H9 (cell line): Measurements from ENCODE around the gene H6PD. TPM values are rescaled to one million over a fixed set of nuclear protein-coding genes. Genes with fewer than 3 reads are reported as not detected.

Experiments used
- DNase-seq: peaks from one replicate; pipeline ENCODE4 v3.0.0-alpha.2; 2017
- H2AFZ ChIP-seq: one replicate; pipeline ENCODE4 v1.6.1; 2013; ENCODE audit warnings: mild to moderate bottlenecking, low read length, control low read depth, moderate library complexity
- H2AK5ac ChIP-seq: 2 replicates; pipeline ENCODE4 v1.6.1; 2013; ENCODE audit warnings: low read length, control low read depth, mixed read lengths; ENCODE audit not compliant: insufficient read length
- H2BK120ac ChIP-seq: one replicate; pipeline ENCODE4 v1.6.1; 2013; ENCODE audit warnings: low read depth, mild to moderate bottlenecking, low read length, control low read depth, inconsistent platforms; ENCODE audit not compliant: poor library complexity, severe bottlenecking
- H2BK12ac ChIP-seq: 2 replicates; pipeline ENCODE4 v1.6.1; 2013; ENCODE audit warnings: low read length, control low read depth, mixed read lengths, low read depth; ENCODE audit not compliant: insufficient read length
- H2BK15ac ChIP-seq: 2 replicates; pipeline ENCODE4 v1.6.1; 2013; ENCODE audit warnings: low read depth, low read length, control low read depth
- H2BK20ac ChIP-seq: one replicate; pipeline ENCODE4 v1.6.1; 2013; ENCODE audit warnings: low read depth, mild to moderate bottlenecking, low read length, control low read depth, inconsistent platforms; ENCODE audit not compliant: poor library complexity, severe bottlenecking
- H2BK5ac ChIP-seq: 2 replicates; pipeline ENCODE4 v1.6.1; 2013; ENCODE audit warnings: low read length, control low read depth, mixed read lengths; ENCODE audit not compliant: insufficient read length
- H3K14ac ChIP-seq: 2 replicates; pipeline ENCODE4 v1.6.1; 2013; ENCODE audit warnings: low read length, control low read depth; ENCODE audit not compliant: insufficient read depth
- H3K18ac ChIP-seq: 2 replicates; pipeline ENCODE4 v1.6.1; 2013; ENCODE audit warnings: low read depth, mild to moderate bottlenecking, mixed read lengths, low read length, control low read depth; ENCODE audit not compliant: insufficient read length
- H3K23ac ChIP-seq: 2 replicates; pipeline ENCODE4 v1.6.1; 2013; ENCODE audit warnings: low read length, control low read depth, mixed read lengths, low read depth; ENCODE audit not compliant: insufficient read length
- H3K23me2 ChIP-seq: 2 replicates; pipeline ENCODE4 v1.6.1; 2013; ENCODE audit warnings: low read depth, mild to moderate bottlenecking, mixed read lengths, low read length, control low read depth; ENCODE audit not compliant: insufficient read length, poor library complexity, severe bottlenecking
- H3K27ac ChIP-seq: 2 replicates; pipeline ENCODE4 v1.5.1; 2013; ENCODE audit warnings: low read length, control low read depth, mixed read lengths, low read depth; ENCODE audit not compliant: insufficient read length
- H3K27me3 ChIP-seq: 2 replicates; pipeline ENCODE4 v1.6.1; 2013; ENCODE audit warnings: low read length, control low read depth, inconsistent platforms; ENCODE audit not compliant: insufficient read depth
- H3K4ac ChIP-seq: 2 replicates; pipeline ENCODE4 v1.6.1; 2013; ENCODE audit warnings: low read depth, mild to moderate bottlenecking, control low read depth, inconsistent platforms, low read length, moderate library complexity
- H3K4me1 ChIP-seq: 2 replicates; pipeline ENCODE4 v1.6.1; 2013; ENCODE audit warnings: low read length, control low read depth, inconsistent platforms; ENCODE audit not compliant: insufficient read depth
- H3K4me2 ChIP-seq: 2 replicates; pipeline ENCODE4 v1.6.1; 2013; ENCODE audit warnings: low read length, control low read depth, mixed read lengths; ENCODE audit not compliant: insufficient read length, insufficient read depth
- H3K56ac ChIP-seq: 2 replicates; pipeline ENCODE4 v1.6.1; 2013; ENCODE audit warnings: low read depth, mild to moderate bottlenecking, mixed read lengths, low read length, control low read depth; ENCODE audit not compliant: insufficient read length
- H3K79me1 ChIP-seq: 2 replicates; pipeline ENCODE4 v1.6.1; 2013; ENCODE audit warnings: low read depth, mild to moderate bottlenecking, moderate library complexity, low read length, control low read depth, inconsistent platforms; ENCODE audit not compliant: insufficient read depth, poor library complexity, severe bottlenecking
- H3K79me2 ChIP-seq: 2 replicates; pipeline ENCODE4 v1.6.1; 2013; ENCODE audit warnings: low read length, control low read depth, inconsistent platforms; ENCODE audit not compliant: insufficient read depth
- H3K9ac ChIP-seq: 2 replicates; pipeline ENCODE4 v1.6.1; 2013; ENCODE audit warnings: low read length, control low read depth, mixed read lengths; ENCODE audit not compliant: insufficient read length; ENCODE audit errors: extremely low read depth
- H3K9me3 ChIP-seq: one replicate; pipeline ENCODE4 v1.6.1; 2013; ENCODE audit warnings: low read depth, low read length, inconsistent platforms; ENCODE audit not compliant: control insufficient read depth
- H3T11ph ChIP-seq: one replicate; pipeline ENCODE4 v1.6.1; 2013; ENCODE audit warnings: mild to moderate bottlenecking, low read length, control low read depth, inconsistent platforms
- H4K20me1 ChIP-seq: one replicate; pipeline ENCODE4 v1.6.1; 2013; ENCODE audit not compliant: control insufficient read depth, insufficient read length, insufficient read depth
- H4K5ac ChIP-seq: 2 replicates; pipeline ENCODE4 v1.6.1; 2013; ENCODE audit warnings: low read depth, mild to moderate bottlenecking, mixed read lengths, low read length, control low read depth; ENCODE audit not compliant: insufficient read length
- H4K8ac ChIP-seq: replicated peaks from 2 replicates; pipeline ENCODE4 v1.6.1; 2013; ENCODE audit warnings: low read length, control low read depth, mixed read lengths, low read depth; ENCODE audit not compliant: insufficient read length
- H4K91ac ChIP-seq: 2 replicates; pipeline ENCODE4 v1.6.1; 2013; ENCODE audit warnings: low read depth, mild to moderate bottlenecking, moderate library complexity, mixed read lengths, low read length, control low read depth; ENCODE audit not compliant: insufficient read length
- H3K27ac Mint-ChIP-seq, 3 experiments: 2 replicates in 2 of 3; 3 replicates in 1 of 3; pipeline ENCODE4 v1.8.0; 2020 to 2021; ENCODE audit warnings: mixed read lengths in 3 of 3, mild to moderate bottlenecking in 1 of 3, moderate library complexity in 1 of 3
- H3K27me3 Mint-ChIP-seq: 2 replicates; pipeline ENCODE4 v1.8.0; 2021; ENCODE audit warnings: low read depth, mild to moderate bottlenecking, moderate library complexity, mixed read lengths
- H3K36me3 Mint-ChIP-seq, 3 experiments: 2 replicates in 2 of 3; 3 replicates in 1 of 3; pipeline ENCODE4 v1.8.0; 2020 to 2021; ENCODE audit warnings: low read depth in 3 of 3, mixed read lengths in 3 of 3; ENCODE audit not compliant: insufficient read depth in 1 of 3
- H3K4me1 Mint-ChIP-seq, 2 experiments: 2 replicates each; pipeline ENCODE4 v1.8.0; 2020; ENCODE audit warnings: mixed read lengths in 2 of 2
- H3K4me3 Mint-ChIP-seq, 2 experiments: 2 replicates in 1 of 2; 3 replicates in 1 of 2; pipeline ENCODE4 v1.8.0; 2020 to 2021; ENCODE audit warnings: mild to moderate bottlenecking in 2 of 2, mixed read lengths in 2 of 2, moderate library complexity in 1 of 2
- H3K9me3 Mint-ChIP-seq, 2 experiments: 2 replicates in 1 of 2; 3 replicates in 1 of 2; pipeline ENCODE4 v1.8.0; 2020; ENCODE audit warnings: mild to moderate bottlenecking in 2 of 2, mixed read lengths in 2 of 2, moderate library complexity in 1 of 2
- WGBS: extraction: QIAGEN DNeasy Blood & Tissue Kit; methylation state at CpG from one replicate; pipeline ENCODE4 v1.1.7; 2013; ENCODE audit warnings: missing lambda C conversion rate, low lambda C conversion rate, mixed read lengths; ENCODE audit not compliant: insufficient read length; ENCODE audit errors: extremely low coverage; 5-methylcytosine and 5-hydroxymethylcytosine counted together
- total RNA-seq: library from RNA; stranded (reverse); gene quantifications from 2 replicates; pipeline ENCODE4 v1.2.1, GENCODE V29; 2021
- TF ChIP-seq, protein P1 (sequence below): fragments of 200-600 bp; sonication (generic); conservative IDR thresholded peaks from 3 replicates; pipeline ENCODE4 v1.8.0; 2021; ENCODE audit warnings: antibody characterized with exemption, mild to moderate bottlenecking

The H6PD gene
- total RNA-seq, 1 experiment from 2014 or later = 7.9 TPM

DNA sequence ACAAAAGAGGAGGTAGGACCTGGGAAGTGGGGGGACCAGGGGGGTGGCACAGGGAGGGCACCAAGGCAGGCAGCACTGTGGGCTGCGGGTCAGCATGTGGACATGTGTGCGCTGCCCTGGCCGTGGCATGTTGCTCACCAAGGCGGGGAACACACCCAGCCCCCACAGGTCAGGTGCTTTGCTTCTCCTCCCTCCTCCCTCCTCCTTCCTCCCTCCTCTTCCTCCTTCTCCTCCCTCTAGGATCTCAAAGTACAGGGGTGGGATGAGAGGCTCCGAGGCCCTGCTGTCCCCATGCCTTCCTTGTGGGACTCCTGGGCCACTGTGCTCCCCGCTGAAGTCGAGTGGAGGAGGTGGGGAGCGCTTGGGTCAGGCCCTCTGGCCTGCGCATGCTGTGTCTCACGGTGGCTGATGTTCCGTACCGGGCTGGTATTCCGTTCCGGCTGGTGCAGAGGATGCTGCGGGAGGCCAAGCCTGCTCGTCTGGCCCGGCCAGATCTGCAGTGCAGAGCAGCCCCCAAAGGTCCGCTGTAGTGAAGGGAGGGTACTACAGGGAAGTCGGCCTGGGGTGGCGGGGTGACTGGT lies 84.7 kb downstream of the H6PD start:
- Histone ChIP-seq H3K23me2 (no peaks in the 10 kb centered on the region), H3K14ac (peak overlapping the region; percentile 59), H3K9ac (no peak overlapping the region), H3K27me3 (no peaks in the 10 kb centered on the region), H3K79me1 (no peaks in the 10 kb centered on the region), H2BK15ac (no peak overlapping the region), H3K27ac (no peak overlapping the region), H3K79me2 (no peaks in the 10 kb centered on the region), H2BK12ac (no peak overlapping the region), H3K23ac (no peak overlapping the region), H4K5ac (no peak overlapping the region), H2BK20ac (no peak overlapping the region), H4K8ac (no peak overlapping the region), H3K18ac (peak overlapping the region; percentile 9), H3K4me1 (peaks cover 10% of the 10 kb centered on the region; the same call in 1 of the 2 replicates), H3K4ac (no peak overlapping the region), H4K91ac (no peak overlapping the region), H2BK120ac (no peak overlapping the region), H2BK5ac (no peak overlapping the region), H2AK5ac (no peak overlapping the region), H3K4me2 (no peak overlapping the region), H3K9me3 (no peaks in the 10 kb centered on the region), H3K56ac (no peak overlapping the region), H4K20me1 (no peaks in the 10 kb centered on the region), H3T11ph (no peak overlapping the region), H2AFZ (no peak overlapping the region)
- H3K4me3 Mint-ChIP-seq = peak overlapping the region in 1 of 2 experiments; percentile 24; a peak in 1 of 5 replicates
- no peak for DNase-seq
- H3K27ac Mint-ChIP-seq = no peak overlapping the region; a peak in 1 of 7 replicates
- no peaks in the 10 kb centered on the region; the same call in none of the 2 replicates for H3K27me3 Mint-ChIP-seq
- no CpG with 5 or more reads among the region's 20 CpGs for WGBS
- H3K36me3 Mint-ChIP-seq = peaks cover 0 to 1% (median 0%) of the 10 kb centered on the region in 3 experiments; a peak in 1 of 7 replicates
- H3K9me3 Mint-ChIP-seq = no peaks in the 10 kb centered on the region
- peaks cover 49 to 56% of the 10 kb centered on the region in 2 experiments for H3K4me1 Mint-ChIP-seq
- TF ChIP-seq, protein P1, sequence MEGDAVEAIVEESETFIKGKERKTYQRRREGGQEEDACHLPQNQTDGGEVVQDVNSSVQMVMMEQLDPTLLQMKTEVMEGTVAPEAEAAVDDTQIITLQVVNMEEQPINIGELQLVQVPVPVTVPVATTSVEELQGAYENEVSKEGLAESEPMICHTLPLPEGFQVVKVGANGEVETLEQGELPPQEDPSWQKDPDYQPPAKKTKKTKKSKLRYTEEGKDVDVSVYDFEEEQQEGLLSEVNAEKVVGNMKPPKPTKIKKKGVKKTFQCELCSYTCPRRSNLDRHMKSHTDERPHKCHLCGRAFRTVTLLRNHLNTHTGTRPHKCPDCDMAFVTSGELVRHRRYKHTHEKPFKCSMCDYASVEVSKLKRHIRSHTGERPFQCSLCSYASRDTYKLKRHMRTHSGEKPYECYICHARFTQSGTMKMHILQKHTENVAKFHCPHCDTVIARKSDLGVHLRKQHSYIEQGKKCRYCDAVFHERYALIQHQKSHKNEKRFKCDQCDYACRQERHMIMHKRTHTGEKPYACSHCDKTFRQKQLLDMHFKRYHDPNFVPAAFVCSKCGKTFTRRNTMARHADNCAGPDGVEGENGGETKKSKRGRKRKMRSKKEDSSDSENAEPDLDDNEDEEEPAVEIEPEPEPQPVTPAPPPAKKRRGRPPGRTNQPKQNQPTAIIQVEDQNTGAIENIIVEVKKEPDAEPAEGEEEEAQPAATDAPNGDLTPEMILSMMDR = no peak
